C1 segment of cervical spinal cord (tissue), 14 donors: Measurements from ENCODE around the gene BTG2.
A peak's percentile ranks its signal among the peaks of the same experiment; 100 is the strongest.
"Not testable (repeated sequence)": the region's sequence is repeated elsewhere in the genome, so short reads cannot be mapped to it uniquely, and the experiment has no call there.

Experiments used
- DNase-seq, 14 donors: peaks; one replicate each; lab custom pipeline; 2025; lab: John Stamatoyannopoulos, UW

Gene BTG2, protein sequence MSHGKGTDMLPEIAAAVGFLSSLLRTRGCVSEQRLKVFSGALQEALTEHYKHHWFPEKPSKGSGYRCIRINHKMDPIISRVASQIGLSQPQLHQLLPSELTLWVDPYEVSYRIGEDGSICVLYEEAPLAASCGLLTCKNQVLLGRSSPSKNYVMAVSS

DNA sequence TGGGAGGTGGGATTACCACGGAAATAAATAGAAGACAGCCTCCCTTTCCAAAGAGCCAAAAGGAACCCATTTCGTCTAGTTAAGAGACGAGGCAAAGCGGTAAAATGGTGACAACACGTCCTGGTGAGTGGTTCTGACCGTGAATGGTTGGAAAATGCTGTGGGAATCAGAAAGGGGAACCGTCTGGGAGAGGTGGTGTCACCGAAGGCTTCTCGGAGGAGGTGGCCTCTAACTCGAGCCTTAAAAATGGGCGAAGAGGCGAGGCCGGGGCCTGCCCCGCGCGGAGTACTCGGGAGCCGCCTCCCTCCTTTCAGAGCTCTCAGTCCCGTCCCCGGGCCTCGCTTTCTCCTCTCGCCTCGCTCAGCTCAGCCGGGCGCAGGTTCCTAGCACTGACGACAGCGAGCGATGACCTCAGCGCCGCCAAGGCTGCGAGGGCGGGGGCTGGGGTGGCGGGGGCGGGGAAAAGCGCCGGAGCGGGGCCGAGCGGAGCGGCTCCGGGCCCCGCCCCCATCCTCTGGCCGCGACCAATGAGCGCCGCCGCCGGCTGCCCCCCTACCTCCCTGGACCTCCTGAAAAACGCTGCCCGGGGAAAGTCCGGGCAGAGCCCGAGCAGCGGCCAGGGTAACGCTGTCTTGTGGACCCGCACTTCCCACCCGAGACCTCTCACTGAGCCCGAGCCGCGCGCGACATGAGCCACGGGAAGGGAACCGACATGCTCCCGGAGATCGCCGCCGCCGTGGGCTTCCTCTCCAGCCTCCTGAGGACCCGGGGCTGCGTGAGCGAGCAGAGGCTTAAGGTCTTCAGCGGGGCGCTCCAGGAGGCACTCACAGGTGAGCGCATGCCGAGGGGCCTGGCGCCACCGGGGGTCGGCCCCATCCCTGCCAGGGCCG lies at the start of gene BTG2:
TSS of gene BTG2 (plus strand) at position 601 of the 890 bp plus-strand sequence. CDS start at position 689, 88 bp downstream.
- DNase-seq = peak; percentile 55 to 97 (median 94)

DNA sequence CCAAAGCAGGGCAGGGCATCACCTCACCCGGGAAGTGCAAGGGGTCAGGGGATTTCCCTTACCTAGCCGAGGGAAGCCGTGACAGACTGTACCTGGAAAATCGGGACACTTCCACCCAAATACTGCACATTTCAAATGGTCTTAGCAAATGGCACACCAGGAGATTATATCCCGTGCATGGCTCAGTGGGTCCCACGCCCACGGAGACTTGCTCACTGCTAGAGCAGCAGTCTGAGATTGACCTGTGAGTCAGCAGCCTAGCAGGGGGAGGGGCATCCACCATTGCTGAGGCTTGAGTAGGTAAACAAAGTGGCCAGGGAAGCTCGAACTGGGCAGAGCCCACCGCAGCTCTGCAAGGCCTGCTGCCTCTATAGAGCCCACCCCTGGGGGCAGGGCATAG lies 48.7 kb upstream of the BTG2 start:
- DNase-seq = not testable (repeated sequence)

DNA sequence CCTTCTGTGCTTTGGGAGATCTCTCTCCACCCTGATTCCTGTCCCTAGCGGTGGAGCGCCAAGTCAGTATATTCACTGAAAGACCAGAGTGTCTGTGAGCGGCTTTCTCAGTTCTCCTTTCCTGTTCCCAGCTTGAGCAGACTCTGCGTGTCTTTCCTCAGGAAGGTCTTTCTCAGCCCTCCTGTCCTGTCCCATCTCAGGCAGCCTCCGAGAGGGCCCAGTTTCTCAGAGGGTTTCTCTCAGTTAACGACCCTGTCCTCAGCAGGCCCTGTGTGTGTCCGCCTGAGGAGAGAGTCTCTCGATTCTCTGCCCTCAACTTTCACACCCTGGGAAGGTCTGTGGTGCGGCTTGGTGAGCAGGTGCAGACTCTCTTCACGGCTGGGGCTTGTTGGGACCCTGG lies 41.8 kb upstream of the BTG2 start:
- DNase-seq = no peak

DNA sequence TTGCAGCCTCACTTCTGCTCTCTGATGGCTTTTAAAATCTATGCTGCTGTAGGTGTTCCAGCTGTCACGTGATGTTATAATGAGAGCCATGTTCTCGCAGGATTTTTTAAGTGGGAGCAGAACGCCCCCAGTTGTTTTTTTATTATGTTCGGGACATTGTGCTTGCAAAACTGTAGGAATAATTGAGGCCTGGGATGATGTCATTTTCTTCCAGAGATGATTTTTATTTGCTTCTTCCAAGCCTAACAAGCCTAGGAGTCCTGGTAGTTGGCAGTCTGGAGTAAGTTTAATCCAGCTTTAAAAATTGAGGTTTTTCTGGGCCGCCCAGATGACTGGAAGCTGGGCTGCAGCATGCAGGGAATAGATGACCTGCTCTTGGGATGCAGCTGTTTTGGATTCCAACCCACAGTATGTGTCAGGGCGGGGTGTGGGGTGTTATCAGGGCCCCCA lies 41.2 kb upstream of the BTG2 start:
- DNase-seq = no peak

DNA sequence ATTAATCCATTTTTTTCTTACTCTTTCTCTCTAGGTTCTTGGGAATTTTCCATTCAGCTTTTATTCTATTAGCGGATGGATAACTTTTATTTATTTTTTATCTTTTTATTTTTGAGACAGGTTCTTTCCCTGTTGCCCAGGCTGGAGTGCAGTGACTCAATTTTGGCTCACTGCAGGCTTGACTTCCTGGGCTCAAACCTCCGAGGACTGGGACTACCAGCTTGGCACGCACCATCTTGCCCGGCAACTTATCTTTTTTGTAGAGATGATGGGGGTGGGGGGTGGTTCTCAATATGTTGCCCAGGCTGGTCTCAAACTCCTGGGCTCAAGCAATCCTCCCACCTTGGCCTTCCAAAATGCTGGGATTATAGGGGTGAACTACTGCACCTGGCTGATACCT lies 39.8 kb upstream of the BTG2 start:
- no peak for DNase-seq

DNA sequence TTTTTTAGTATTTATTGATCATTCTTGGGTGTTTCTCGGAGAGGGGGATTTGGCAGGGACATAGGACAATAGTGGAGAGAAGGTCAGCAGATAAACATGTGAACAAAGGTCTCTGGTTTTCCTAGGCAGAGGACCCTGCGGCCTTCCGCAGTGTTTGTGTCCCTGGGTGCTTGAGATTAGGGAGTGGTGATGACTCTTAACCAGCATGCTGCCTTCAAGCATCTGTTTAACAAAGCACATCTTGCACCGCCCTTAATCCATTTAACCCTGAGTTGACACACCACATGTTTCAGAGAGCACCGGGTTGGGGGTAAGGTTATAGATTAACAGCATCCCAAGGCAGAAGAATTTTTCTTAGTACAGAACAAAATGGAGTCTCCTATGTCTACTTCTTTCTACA lies 39.2 kb upstream of the BTG2 start:
- not testable (repeated sequence) for DNase-seq

DNA sequence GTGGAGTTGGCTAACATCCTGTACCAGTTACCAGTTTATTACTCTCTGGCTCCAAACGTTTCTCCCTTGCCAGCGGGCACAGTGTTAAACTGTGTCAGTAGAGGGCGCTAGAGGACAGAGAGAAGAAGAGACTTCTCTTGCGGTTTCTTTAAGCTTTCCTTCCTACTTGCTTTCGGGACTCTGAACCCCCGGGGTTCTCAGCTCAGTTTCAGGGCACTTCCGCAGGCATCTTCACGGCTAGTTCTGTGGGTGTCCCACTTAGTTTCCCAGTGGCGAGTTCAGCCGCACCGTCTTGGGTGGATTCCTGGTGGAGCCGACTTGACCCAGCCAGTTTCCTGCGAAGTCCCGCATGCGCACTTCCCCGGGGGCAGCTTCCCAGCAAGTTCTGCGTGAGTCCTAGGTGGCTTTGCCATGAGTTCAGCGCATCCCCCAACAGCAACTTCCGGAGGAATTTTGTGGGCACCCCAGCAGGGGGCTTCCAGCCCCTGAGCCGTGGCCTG lies 37.9 kb upstream of the BTG2 start:
- peak in 12 of 14 donors; percentile 56 to 90 (median 77) for DNase-seq

DNA sequence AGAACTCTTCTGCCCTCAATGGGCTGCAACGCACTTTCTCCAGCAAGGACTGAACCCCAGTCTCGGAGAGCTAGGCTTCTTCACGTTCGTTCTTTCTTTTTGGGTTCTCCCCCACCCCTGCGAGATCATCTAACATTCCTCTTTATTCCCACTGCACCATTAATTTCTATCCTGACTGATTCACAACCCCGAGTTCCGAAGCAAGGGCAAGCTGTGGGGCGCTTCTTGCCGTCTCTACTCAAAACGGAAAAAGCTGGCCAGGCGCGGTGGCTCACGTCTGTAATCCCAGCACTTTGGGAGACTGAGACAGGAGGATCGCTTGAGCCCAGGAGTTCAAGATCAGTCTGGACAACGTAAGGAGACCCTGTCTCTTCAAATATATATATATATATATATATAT lies 37.4 kb upstream of the BTG2 start:
- no peak for DNase-seq

DNA sequence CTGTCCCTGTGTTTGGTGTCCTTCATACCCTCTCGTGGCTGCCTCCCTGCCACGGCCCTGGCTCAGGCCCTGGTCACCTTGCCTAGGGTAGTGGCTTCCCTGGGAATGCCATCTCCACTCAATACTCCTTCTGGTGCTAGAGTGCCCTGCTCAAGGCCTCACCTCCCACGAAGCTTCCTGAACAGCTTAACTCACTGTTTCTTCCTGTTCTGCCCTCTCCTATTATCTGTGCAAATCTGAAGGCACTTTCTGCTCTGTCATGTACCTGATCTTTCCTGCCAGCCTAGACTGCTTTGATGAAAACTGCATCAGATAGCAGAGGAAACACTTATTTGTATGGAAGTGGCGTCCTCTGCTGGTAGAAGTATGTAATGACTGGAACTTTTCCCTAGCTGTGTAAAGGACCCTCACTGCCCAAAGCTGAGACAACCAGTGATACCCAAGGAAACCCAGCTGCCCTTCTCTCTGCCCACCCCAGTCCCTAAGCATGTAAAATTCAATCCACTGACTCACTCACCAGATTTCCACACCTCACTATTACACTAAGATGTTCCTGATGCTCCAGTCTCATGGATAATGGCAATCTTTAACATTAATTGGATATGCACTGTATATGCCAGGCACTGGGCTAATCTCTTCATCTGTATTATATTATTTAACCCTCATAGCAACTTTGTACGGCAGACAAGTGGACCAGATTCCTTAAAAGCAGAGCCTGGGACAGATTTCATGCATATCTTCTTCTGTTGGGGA lies 36.2 kb upstream of the BTG2 start:
- peak in 3 of 14 donors; percentile 27 to 82 (median 32) for DNase-seq

DNA sequence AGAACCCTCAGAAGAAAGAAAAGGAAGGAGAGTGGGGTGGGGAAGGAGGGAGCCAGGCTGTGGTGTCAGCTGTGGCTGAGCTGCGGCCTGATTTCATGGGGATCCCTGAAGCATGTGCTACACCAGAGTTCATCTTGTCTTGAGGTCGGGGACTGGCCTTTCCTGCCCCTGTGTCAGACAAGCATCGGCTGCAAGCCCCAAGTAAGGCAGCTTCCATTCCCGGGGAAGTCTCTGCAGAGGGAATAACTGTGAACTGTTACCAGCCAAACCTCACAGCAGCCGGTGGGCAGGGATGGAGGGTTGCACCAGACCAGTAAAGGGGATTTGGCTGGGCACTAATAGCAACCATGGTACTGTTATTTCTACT lies 35.7 kb upstream of the BTG2 start:
- DNase-seq = no peak

DNA sequence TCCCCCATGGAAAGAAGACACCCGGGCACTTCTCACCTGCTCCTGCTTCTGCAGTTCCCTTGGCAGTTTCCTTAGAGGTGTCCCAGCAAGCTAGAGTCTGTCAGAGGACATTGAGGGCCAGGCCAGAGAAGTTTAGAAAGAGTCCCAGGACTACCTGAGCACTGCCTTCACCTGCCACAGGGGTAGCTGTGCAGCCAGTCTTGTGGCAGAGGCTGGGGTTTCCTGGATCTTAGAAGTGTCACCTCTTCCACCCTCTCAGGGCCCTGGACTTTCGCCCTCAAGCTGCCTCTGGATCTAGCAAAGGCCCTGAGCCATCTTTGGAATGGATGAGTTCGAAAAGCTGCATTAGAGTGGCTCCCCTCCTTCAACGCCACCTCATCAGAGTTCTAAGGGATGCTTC lies 34.9 kb upstream of the BTG2 start:
- DNase-seq = no peak

DNA sequence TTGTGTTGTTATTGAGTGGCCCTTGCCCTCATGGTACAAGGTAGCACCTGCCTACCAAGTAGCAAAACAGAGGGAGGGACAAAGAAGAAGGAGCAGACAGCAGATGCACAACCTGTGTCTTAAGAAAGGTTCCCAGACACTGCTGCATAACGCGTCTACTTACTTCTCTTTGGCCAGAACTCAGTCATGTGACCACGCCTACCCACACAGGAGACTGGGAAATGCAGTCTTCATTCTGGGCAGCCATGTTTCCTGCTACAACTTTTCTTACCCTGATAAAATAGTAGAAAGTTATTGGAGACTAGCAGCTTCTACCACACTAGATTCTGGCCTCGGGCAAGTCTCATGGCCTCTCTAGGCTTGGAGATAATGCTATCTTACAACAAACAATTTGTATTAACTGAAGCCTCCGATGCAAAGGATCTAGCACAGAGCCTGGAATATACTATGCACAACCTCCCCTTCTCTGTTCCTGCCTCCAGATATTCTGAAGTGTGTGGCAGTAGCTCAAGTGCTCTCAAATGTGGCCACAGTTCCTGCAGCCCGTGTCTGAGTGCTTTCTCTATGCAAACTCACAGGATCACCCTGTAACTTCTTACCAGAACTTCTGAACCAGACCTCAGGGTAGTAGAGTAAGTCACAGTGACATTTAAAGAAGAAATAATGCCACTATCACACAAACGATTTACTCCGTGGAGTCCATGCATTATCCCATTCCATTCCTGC lies 34.1 kb upstream of the BTG2 start:
- peak in 5 of 14 donors; percentile 23 to 44 (median 28) for DNase-seq

DNA sequence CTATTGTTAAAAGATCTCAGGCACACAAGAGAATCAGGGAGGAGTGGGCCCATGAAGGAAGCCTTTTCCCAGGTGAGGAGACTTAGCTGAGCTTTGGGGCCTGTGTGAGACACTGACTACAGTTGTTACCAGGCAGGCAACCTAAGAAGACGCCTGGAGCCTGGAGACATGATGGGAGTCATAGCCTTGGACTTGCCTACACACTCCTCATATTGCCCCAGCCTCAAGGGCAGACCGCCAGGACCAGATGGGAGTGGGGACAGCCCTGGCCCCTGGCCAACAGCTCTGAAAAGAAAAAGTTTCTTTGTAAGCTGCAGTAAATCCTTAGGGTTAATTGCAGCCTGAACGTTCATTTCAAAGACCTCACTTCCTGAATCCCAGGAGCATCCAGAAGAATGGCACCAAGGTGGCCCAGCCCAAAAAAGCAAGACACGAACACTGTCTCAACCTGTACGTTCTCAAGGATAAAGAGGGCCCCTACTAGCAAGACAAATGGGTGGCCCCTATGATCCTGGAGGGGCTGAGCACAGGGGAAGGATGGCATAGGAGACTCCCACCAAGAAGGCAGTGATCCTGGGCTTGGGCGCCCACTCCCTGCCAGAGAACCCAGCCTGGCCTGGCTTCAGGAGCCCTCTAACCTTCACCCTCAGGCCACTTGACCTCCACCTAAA lies 33.2 kb upstream of the BTG2 start:
- no peak for DNase-seq

DNA sequence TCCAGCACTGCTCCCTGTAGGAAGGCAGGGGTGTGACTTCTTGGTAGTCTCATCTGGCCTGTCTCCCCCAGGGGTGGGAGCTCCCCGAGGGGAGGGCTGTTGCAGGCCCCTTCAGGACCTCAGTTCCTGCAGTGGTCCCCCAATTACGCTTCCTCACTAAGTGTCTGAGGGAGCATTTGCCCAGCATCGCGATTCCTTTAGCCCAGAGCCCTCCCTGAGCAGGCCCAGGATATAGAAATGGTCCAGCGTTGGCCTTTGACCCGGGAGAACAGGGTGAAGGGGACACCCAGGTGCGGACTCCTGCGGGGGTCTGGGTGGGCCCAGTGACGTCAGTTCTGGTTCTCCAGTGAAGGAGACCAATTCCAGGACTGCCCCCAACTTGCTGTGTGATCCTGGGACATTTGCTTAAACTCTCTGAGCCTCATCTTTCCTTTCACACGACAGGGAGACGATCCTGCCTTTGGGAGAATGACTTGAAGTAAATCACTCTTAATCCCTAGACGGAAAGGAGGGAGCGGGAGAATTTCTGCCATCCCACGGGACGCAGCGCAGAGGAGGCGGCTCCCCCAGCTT lies 32.6 kb upstream of the BTG2 start:
- DNase-seq = no peak

DNA sequence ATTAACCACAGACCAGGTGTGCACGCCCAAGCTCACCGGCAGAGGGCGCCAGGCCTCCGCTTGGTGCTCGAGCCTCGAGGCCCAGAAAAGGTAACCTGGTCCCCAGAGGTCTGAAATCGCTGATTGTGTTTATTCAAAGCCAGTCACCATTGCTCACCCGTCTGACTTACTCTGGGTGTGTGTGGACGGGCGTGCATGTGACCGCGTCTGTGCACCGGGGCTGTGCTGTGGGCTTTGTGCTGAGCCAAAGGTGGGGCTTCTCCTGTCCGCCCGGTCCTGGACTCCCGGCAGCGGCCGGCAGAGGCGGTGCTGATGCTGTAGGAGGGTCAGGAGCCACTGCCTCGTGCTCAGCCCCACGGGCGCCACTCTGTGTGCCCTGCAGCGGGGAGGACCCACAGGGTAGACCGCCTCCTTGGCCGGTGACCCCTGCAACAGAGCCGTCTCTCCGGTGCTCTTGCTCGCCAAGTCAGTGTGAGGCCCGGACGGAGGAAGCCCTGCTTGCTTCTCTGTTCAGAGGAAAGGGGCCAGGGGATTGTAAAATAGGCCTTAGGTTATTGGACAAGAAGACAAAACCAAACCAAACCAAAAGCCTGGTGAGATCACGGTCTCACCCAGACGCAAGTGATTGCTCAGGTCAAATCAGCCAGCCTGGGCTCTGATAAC lies 32.0 kb upstream of the BTG2 start:
- peak in 12 of 14 donors; percentile 73 to 89 (median 82) for DNase-seq

DNA sequence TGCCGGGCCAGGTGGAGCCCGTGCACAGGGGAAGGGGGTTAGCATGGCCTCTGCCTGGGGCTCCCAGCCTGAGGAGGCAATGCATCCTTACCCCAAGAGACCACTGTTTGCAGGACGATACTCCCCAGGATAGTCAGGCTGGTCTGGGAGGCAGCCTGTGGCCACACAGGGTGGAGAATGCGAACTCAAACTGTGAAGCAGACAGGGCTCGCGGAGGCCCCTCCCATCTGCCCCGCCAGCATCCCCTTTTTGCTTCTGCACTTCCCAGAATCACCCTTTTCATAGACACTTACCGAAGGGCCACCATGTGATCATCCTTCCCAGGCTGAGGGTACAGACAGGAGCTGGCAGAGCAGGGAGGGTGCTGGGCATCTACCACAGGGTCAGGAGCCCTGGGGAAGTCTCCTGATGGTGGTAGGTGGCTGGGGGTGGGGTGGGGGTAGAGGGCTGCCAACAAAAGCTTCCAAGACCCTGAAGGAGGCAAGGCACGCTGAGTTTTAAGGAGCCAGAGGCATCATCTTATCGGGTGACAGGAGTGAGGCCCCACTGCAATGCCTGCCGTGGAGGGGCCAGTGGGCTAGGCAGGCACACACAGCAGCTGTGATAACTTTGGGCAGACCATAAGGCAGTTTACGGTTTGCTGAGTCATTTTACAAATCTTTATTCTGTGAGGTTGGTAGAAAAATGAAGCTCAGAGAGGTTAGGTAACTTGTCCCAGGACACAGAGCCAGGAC lies 31.3 kb upstream of the BTG2 start:
- DNase-seq = peak in 11 of 14 donors; percentile 42 to 83 (median 56)

DNA sequence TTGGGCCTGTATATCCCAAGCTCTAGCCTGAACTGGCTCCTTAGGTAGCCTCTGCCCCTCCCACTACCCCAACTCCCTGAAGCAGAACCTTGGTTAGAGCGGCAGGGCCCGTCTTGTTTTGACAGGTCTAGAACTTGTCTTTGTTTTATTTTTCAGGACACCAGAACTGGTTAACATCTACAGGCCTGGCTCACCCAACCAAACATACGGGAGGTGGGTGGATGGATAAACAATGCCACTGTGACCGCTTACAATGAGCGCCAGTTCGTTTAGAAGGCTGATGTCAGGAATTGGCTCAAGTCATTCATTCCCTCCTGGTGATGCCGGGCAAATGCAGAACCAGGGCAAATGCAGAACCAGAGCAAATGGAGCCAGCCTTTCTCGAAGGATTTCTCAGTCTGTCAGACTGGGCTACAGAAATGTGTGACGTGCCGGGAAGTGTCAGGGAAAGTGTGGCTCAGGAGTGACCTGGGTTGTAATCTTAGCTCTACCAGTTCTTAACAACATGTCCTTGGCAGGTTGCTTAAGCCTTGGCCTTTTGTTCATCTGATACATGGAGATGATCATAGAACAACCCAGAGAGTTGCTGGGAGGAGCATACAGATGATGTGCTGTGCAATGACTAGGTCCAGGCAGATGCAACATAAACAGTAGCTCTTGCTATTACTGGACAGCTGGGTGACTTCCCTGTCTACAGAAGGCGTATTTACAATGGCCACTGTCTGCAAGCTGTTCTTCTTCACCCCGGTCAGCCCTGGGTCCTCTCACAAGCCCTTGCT lies 30.5 kb upstream of the BTG2 start:
- DNase-seq = peak in 11 of 14 donors; percentile 61 to 96 (median 71)

DNA sequence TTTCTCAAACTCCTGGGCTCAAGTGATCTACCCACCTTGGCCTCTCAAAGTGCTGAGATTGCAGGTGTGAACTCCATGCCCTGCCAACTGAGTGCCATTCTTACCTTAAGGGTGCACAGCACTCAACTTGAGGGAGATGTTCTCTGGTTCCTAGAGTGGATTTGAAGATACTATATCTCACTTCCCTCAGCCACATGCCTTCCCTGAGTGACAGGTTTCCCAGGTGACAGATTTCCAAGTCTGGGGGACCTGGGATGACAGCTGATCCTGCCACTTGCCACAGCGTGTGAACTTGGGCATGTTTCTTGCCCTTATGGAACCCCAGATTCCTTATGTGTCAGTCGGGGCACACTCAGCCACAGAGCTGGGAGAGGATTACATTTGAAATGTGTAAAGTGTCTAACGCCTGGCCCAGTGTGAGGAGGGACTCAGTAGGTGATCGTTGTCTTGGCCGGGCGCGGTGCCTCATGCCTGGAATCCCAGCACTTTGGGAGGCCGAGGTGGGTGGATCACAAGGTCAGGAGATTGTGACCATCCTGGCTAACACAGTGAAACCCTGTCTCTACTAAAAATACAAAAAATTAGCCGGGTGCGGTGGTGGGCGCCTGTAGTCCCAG lies 29.6 kb upstream of the BTG2 start:
- no peak for DNase-seq
